Prostate gland (tissue), 2 donors: ENCODE measurements around the gene A2M. TPM values are rescaled to one million over a fixed set of nuclear protein-coding genes. Genes with fewer than 3 reads are reported as not detected.
A peak's percentile ranks its signal among the peaks of the same experiment; 100 is the strongest.

Source experiments
- DNase-seq: peaks from one replicate; pipeline ENCODE4 v3.0.0-alpha.2; 2019; ENCODE audit warnings: low spot score
- H3K27ac ChIP-seq, 2 donors: fragments of 200-600 bp; sonication (generic); 2 replicates each; pipeline ENCODE4 v1.5.1; 2017 to 2019
- H3K27me3 ChIP-seq: fragments of 200-600 bp; sonication (generic); replicated peaks from 2 replicates; pipeline ENCODE4 v1.5.1; 2019; ENCODE audit not compliant: insufficient read depth
- H3K36me3 ChIP-seq, 2 donors: fragments of 200-600 bp; sonication (generic); 1 replicate in 1 of 2; 2 replicates in 1 of 2; pipeline versions ENCODE4 v1.5.1 to v1.8.1; 2017 to 2019
- H3K4me1 ChIP-seq: fragments of 200-600 bp; sonication (generic); replicated peaks from 2 replicates; pipeline ENCODE4 v1.5.1; 2019
- H3K4me3 ChIP-seq, 2 donors: fragments of 200-600 bp; sonication (generic); 2 replicates each; pipeline ENCODE4 v1.5.1; 2017 to 2019
- H3K9me3 ChIP-seq: fragments of 200-600 bp; sonication (generic); 2 replicates; pipeline ENCODE4 v1.5.1; 2017
- CTCF ChIP-seq, 4 experiments: fragments of 200-600 bp in 2 of 4; fragments of 450-650 bp in 2 of 4; sonication (generic) in 2 of 4; IDR thresholded peaks; 1 replicate in 3 of 4; 2 replicates in 1 of 4; pipeline ENCODE4 v1.5.1; 2016 to 2019; ENCODE audit warnings: antibody characterized with exemption in 4 of 4, mild to moderate bottlenecking in 2 of 4, moderate library complexity in 2 of 4
- POLR2A ChIP-seq: fragments of 450-650 bp; IDR thresholded peaks from one replicate; pipeline ENCODE4 v1.6.1; 2016; ENCODE audit warnings: antibody characterized with exemption, mild to moderate bottlenecking
- POLR2AphosphoS5 ChIP-seq: sonication (generic); formaldehyde crosslinking; IDR thresholded peaks from one replicate; pipeline ENCODE4 v1.6.1; 2017; ENCODE audit warnings: antibody characterized with exemption
- WGBS: methylation state at CpG from one replicate; pipeline ENCODE4 v1.1.5; 2018; 5-methylcytosine and 5-hydroxymethylcytosine counted together
- intact Hi-C: fragments of 100-400 bp; cut with DNase I; formaldehyde crosslinking; loops from one replicate; pipeline ENCODE4 v1.14.2; 2022
- total RNA-seq, 2 donors: library from RNA; depleted of rRNA; stranded (reverse); fragments of >200 nt; gene quantifications; one replicate each; pipeline ENCODE4 v1.1.0, GENCODE V29; 2016

The A2M gene
- 100 to 1,000 TPM in 1 of 2 donors, 10 to 100 TPM in 1; 82.6 to 286 TPM for total RNA-seq

GRCh38 chr12:9115731-9116559 lies at the start of gene A2M:
TSS of gene A2M (minus strand) at chr12:9115919. CDS start at chr12:9115849, 70 bp downstream.
- WGBS: 55% methylated on average over 9 of the region's 9 CpGs
- no peak for DNase-seq

GRCh38 chr12:9163392-9163791 lies 47.7 kb upstream of the A2M start:
- no peak for DNase-seq
- Histone ChIP-seq H3K27me3 (no peaks in the 10 kb centered on the region), H3K4me1 (no peaks in the 10 kb centered on the region), H3K27ac (no peak overlapping the region), H3K4me3 (no peak overlapping the region), H3K36me3 (no peaks in the 10 kb centered on the region), H3K9me3 (no peaks in the 10 kb centered on the region)
- no peak for TF ChIP-seq CTCF (IDR thresholded peaks at IDR 0.05)
- TF ChIP-seq POLR2AphosphoS5: no peak
- TF ChIP-seq POLR2A: no peak
- intact Hi-C loops: no loop called here
- WGBS: 64% methylated on average over 5 of the region's 5 CpGs

More at GRCh38 chr12:9115731-9116559, at the start of gene A2M:
- H3K27me3 ChIP-seq: no peaks in the 10 kb centered on the region
- peak within 1 kb of the TSS; percentile 36 to 50 for H3K27ac ChIP-seq
- TF ChIP-seq POLR2A (no peak), CTCF (IDR thresholded peaks at IDR 0.05) (no peak), POLR2AphosphoS5 (peak; percentile 34)
- intact Hi-C loops: no loop called here
- peak within 1 kb of the TSS; percentile 13 to 15 for H3K4me3 ChIP-seq
- H3K9me3 ChIP-seq: no peaks in the 10 kb centered on the region
- no peaks in the 10 kb centered on the region for H3K4me1 ChIP-seq
- no peaks in the 10 kb centered on the region for H3K36me3 ChIP-seq

- 62% methylated on average over 4 of the region's 4 CpGs for WGBS
- Histone ChIP-seq H3K27me3 (no peaks in the 10 kb centered on the region), H3K36me3 (no peaks in the 10 kb centered on the region), H3K9me3 (no peaks in the 10 kb centered on the region), H3K4me3 (no peak overlapping the region), H3K4me1 (no peaks in the 10 kb centered on the region), H3K27ac (no peak overlapping the region)
- no peak for DNase-seq
- intact Hi-C loops: no loop called here
- TF ChIP-seq POLR2A: no peak
- TF ChIP-seq CTCF (IDR thresholded peaks at IDR 0.05): no peak
- no peak for TF ChIP-seq POLR2AphosphoS5
Observed at GRCh38 chr12:9156119-9156518, 40.4 kb upstream of the A2M start.

GRCh38 chr12:9149372-9149771 lies 33.7 kb upstream of the A2M start:
- no peak overlapping the region for H3K4me3 ChIP-seq
- no peaks in the 10 kb centered on the region for H3K36me3 ChIP-seq
- DNase-seq: no peak
- H3K4me1 ChIP-seq: no peaks in the 10 kb centered on the region
- intact Hi-C loops: no loop called here
- H3K9me3 ChIP-seq: no peaks in the 10 kb centered on the region
- H3K27ac ChIP-seq: no peak overlapping the region
- no peaks in the 10 kb centered on the region for H3K27me3 ChIP-seq
- TF ChIP-seq CTCF (IDR thresholded peaks at IDR 0.05) (no peak), POLR2AphosphoS5 (no peak), POLR2A (no peak)
- 82% methylated on average over 6 of the region's 6 CpGs for WGBS

GRCh38 chr12:9148926-9149325 lies 33.2 kb upstream of the A2M start:
- Histone ChIP-seq H3K27ac (no peak overlapping the region), H3K4me3 (no peak overlapping the region), H3K36me3 (no peaks in the 10 kb centered on the region), H3K9me3 (no peaks in the 10 kb centered on the region), H3K27me3 (no peaks in the 10 kb centered on the region), H3K4me1 (no peaks in the 10 kb centered on the region)
- WGBS: 80% methylated on average over 2 of the region's 2 CpGs
- DNase-seq: no peak
- intact Hi-C loops: no loop called here
- no peak for TF ChIP-seq POLR2AphosphoS5
- no peak for TF ChIP-seq POLR2A
